HS-5 (cell line): Measurements from ENCODE around the gene TMEM116.

Experiments
- DNase-seq: peaks from one replicate; pipeline ENCODE4 v3.0.0-alpha.2; 2012; ENCODE audit warnings: low read depth

Gene TMEM116

GRCh38 chr12:111893287-111893686 lies 119.7 kb downstream of the TMEM116 start:
- no peak for DNase-seq

GRCh38 chr12:111887926-111888745 lies 124.8 kb downstream of the TMEM116 start:
- DNase-seq, result no peak

- DNase-seq, result no peak
Measured at GRCh38 chr12:111886662-111887545, 126.1 kb downstream of the TMEM116 start.

- no peak for DNase-seq
Measured at GRCh38 chr12:111881716-111882115, 131.2 kb downstream of the TMEM116 start.
